Measurements from ENCODE around the gene TTC6.

The TTC6 gene

DNA sequence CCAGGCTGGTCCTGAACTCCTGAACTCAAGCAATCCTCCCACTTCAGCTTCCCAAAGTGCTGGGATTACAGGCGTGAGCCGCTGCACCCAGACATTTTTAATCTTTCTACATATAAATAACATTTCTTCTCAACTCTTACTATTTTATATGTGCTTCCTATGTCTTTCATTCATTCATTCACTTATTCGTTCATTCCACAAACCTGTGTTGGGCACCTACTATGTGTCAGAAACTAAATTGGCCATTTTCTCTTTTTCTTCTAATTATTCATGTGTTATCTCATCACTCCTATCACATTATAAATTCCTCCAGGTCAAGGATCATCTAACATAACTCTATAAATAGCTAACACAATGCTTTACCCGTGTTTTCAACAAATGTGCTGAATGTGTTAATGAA is 24.0 kb upstream of the TTC6 start:
- in situ Hi-C loops (cut with HindIII; ENCODE audit: low pct_unique_long_range_greater_than_20kb, low sequenced_read_pairs), result no loop called here
- no peak for TF ChIP-seq JUND (IDR thresholded peaks at IDR 0.05; ENCODE audit: low read depth)
- DNase-seq (ENCODE audit: low read depth in 1 of 2, low spot score in 1 of 2), result no peak

- in situ Hi-C loops (cut with HindIII; ENCODE audit: low pct_unique_long_range_greater_than_20kb, low sequenced_read_pairs), result no loop called here
- DNase-seq (ENCODE audit: low read depth in 1 of 2, low spot score in 1 of 2), result no peak
- TF ChIP-seq JUND (IDR thresholded peaks at IDR 0.05; ENCODE audit: low read depth), result no peak
Observed at GRCh38 chr14:37573356-37573755, 22.1 kb upstream of the TTC6 start.

DNA sequence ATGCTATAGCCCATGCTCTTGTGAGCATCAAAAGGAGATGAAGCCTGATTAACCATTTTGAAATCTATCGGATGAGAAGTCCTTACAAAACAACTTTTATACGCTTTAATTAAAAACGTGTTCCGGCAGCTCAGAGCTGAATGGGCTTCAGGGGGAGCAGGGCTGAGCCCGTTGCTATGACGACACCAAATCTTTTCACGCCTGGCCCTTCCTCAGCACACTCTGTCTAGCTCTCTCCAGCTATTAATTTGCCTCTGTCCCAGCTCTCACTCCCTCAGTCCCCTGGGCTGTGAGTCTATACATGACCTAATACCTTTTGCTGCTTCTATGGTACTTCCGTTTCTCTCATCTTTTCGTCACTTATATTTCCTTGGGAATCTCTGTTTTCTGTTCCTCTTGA is 16.2 kb upstream of the TTC6 start:
- DNase-seq (ENCODE audit: low read depth in 1 of 2, low spot score in 1 of 2), result no peak
- no peak for TF ChIP-seq JUND (IDR thresholded peaks at IDR 0.05; ENCODE audit: low read depth)
- in situ Hi-C loops (cut with HindIII; ENCODE audit: low pct_unique_long_range_greater_than_20kb, low sequenced_read_pairs), result no loop called here

GRCh38 chr14:37580146-37580545 is 15.3 kb upstream of the TTC6 start:
- no peak for DNase-seq (ENCODE audit: low read depth in 1 of 2, low spot score in 1 of 2)
- TF ChIP-seq JUND (IDR thresholded peaks at IDR 0.05; ENCODE audit: low read depth), result no peak
- in situ Hi-C loops (cut with HindIII; ENCODE audit: low pct_unique_long_range_greater_than_20kb, low sequenced_read_pairs), result no loop called here

DNA sequence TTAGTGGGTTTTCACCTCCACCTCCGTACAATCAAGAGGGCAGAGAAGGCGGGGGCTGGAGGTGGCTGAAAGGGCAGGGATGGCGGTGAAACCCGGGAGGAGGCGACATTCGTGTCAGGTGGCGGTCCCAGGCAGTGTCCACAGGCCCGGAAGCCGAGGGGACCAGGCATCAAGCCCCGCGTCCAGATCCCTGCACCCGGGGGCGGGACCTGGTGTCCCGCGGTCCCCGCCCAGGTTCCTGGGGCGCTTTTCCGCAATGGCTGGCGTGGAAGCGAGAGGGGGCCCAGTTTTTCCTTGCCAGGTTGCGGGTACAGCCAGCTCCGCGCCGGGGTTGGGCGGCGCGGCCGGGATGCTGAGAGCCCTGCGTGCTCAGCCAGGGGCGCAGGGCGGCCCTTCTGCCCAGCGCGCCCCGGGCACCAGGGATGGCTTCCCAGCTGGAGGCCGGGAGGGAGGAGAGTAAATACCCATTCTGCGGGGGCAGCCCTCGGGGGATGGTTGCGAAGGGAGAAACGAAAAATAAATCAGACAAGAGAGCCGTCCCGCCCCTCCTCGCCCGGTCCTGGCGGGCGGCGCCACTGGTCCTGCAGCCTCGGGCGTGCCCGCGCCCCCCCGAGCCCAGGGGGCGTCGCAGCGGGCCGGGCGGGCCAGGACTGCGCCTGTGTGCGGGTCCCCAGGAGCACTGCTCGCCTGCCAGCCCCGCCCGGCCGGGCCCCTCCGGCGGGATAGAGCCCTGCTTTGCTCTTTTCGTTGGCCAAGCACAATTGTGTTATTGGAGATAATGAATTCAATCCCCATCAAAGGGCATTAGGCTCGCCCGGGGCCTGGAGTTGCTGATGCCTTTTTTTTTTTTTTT is 11.8 kb upstream of the TTC6 start:
- in situ Hi-C loops (cut with HindIII; ENCODE audit: low pct_unique_long_range_greater_than_20kb, low sequenced_read_pairs), result no loop called here
- DNase-seq (ENCODE audit: low read depth in 1 of 2, low spot score in 1 of 2), result peak in 1 of 2 experiments; percentile 91
- TF ChIP-seq JUND (IDR thresholded peaks at IDR 0.05; ENCODE audit: low read depth), result peak; percentile 37

DNA sequence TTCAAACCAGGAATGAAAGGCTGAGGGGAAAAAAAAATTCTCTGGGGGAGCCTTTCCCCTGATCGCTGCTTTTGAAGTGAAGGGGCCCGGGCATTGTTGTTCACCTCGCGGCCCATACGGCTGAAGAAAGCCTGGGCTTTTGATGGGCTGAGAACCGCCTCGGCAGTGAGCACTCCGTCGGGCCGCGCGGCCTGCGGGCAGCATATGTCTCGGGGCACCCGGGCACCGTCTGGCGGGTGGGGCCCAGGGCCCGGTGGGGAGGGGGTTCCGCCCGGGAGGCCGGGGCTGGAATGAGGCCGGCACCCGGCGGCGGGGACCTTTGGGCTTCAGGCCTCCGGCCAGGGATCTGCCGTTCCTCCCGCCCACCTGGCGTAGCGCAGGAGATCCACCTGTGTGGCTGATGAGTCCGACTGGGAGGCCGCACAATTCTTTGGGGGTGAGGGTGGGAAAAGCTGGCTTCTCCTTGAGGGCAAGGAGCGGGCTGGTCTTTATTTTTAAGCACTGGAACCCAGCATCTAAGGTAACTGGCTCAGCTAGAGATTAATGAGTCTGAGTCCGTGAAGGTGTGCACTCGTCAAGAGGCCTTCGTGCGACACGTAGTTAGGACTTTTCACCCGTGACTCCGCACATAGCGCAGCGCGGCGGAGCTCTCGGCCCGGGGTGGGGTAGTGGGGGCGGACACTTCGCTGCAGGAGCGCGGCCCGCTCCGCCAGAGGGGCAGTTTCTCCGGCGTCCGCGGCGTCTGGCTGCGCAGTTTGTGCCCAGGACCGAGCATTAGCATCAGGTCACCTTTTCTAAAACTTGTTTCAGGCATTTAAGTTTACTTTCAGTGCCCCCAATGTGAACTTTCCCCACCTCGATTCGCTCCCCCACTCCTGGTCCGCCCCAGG is 11.0 kb upstream of the TTC6 start:
- peak in 1 of 2 experiments; percentile 92 for DNase-seq (ENCODE audit: low read depth in 1 of 2, low spot score in 1 of 2)
- in situ Hi-C loops (cut with HindIII; ENCODE audit: low pct_unique_long_range_greater_than_20kb, low sequenced_read_pairs), result no loop called here
- TF ChIP-seq JUND (IDR thresholded peaks at IDR 0.05; ENCODE audit: low read depth), result no peak

DNA sequence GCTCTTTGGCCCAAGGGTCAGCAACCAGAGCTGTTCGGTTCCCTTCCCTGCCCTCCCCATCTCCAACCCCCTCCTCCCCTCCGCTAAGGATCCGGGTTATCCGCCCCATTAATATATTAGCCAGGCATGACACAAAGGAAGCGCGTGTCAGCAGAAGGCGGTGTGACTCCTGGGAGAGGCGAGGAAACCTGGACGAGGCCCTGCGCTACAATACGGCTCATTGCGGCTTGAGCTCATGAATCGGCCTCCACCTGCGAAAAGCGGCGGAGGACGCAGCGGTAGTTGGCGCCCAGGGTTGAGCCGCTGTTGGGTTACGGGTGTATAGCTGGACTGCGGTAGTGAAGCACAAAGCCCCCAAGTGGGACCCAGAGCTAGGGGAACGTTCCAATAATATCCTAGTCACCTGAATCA is 10.3 kb upstream of the TTC6 start:
- in situ Hi-C loops (cut with HindIII; ENCODE audit: low pct_unique_long_range_greater_than_20kb, low sequenced_read_pairs), result no loop called here
- no peak for TF ChIP-seq JUND (IDR thresholded peaks at IDR 0.05; ENCODE audit: low read depth)
- peak in 1 of 2 experiments; percentile 96 for DNase-seq (ENCODE audit: low read depth in 1 of 2, low spot score in 1 of 2)

GRCh38 chr14:37585971-37586796 is 9.2 kb upstream of the TTC6 start:
- in situ Hi-C loops (cut with HindIII; ENCODE audit: low pct_unique_long_range_greater_than_20kb, low sequenced_read_pairs), result no loop called here
- DNase-seq (ENCODE audit: low read depth in 1 of 2, low spot score in 1 of 2), result peak in 1 of 2 experiments; percentile 78
- no peak for TF ChIP-seq JUND (IDR thresholded peaks at IDR 0.05; ENCODE audit: low read depth)

DNA sequence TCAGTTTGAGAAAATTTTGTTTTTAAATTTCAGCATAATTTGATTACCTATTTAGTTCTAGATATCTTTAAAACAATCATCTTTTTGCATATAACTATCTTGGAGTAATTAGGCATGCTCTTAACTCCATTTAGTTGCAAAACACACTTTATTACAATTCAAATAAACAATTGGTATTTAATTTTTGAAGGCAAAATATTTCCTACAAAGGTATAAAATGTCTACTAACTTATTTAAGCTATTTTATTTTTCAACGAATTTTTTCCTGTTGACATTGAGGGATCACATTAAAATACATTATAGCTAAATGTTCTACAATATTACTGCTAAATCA is 8.7 kb upstream of the TTC6 start:
- in situ Hi-C loops (cut with HindIII; ENCODE audit: low pct_unique_long_range_greater_than_20kb, low sequenced_read_pairs), result no loop called here
- DNase-seq (ENCODE audit: low read depth in 1 of 2, low spot score in 1 of 2), result no peak
- TF ChIP-seq JUND (IDR thresholded peaks at IDR 0.05; ENCODE audit: low read depth), result no peak

DNA sequence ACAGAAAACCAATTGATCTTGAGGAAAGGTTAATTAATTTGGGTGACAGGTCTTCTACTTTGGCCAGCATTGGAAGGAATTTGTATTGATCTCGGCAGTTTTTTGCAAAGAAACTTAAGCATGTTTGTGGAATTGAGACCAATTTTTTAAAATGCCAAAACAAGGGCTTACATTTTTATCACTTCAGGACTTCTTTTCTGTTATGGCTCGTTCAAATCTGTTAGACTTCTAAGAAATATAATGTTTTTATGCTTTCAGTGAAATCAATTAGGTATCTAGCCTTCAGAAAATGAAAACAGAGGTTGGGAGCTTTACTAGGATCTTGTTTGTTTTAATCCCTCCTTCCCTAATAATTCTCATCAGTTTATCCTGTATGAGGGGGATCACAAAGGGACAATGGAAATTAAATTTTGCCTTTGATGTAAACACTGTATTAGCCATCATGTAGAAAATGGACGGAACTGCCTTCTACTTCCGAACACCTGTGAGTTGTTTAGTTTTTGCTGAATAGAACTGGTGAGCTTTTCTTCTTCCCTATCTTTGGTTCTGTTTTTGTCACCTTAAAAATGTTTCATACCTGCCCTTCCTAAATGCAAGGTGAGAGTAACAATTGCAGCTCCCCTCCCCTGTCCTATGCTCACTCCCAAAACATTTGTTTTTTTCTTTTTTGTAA is 8.2 kb upstream of the TTC6 start:
- in situ Hi-C loops (cut with HindIII; ENCODE audit: low pct_unique_long_range_greater_than_20kb, low sequenced_read_pairs), result no loop called here
- peak in 1 of 2 experiments; percentile 63 for DNase-seq (ENCODE audit: low read depth in 1 of 2, low spot score in 1 of 2)
- TF ChIP-seq JUND (IDR thresholded peaks at IDR 0.05; ENCODE audit: low read depth), result no peak

- TF ChIP-seq JUND (IDR thresholded peaks at IDR 0.05; ENCODE audit: low read depth), result no peak
- DNase-seq (ENCODE audit: low read depth in 1 of 2, low spot score in 1 of 2), result peak in 1 of 2 experiments; percentile 87
- in situ Hi-C loops (cut with HindIII; ENCODE audit: low pct_unique_long_range_greater_than_20kb, low sequenced_read_pairs), result no loop called here
Observed at GRCh38 chr14:37587881-37588666, 7.4 kb upstream of the TTC6 start.
